Astrocyte of the hippocampus (primary cell): Measurements from ENCODE around the gene SLC17A3.

ENCODE experiments used
- DNase-seq: peaks from one replicate; pipeline ENCODE4 v3.0.0; 2011; ENCODE audit warnings: low read depth, low spot score

SLC17A3 gene

DNA sequence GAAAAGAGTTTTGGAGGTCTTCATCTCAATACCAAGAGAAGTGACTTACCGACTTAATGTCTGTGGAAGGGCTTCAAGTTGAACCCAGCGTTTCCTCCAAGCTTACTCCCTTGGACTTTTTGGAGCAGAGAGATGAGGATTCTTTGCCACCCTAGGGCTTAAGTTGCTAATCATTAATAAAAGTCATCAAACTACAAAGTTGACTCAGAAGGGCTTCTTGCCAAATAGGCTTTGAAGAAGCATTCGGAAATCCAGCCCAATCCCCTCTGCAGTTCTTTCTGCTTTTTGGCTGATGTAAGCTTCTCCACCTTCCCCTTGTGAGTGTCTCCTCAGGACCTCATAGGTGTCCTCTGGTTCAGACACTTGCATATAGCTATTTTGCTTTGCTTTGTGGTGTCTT, at the start of gene SLC17A3:
TSS of gene SLC17A3 (minus strand) at position 126 of the 400 bp plus-strand sequence. CDS start 5,856 bp downstream, outside the sequence.
- no peak for DNase-seq

DNA sequence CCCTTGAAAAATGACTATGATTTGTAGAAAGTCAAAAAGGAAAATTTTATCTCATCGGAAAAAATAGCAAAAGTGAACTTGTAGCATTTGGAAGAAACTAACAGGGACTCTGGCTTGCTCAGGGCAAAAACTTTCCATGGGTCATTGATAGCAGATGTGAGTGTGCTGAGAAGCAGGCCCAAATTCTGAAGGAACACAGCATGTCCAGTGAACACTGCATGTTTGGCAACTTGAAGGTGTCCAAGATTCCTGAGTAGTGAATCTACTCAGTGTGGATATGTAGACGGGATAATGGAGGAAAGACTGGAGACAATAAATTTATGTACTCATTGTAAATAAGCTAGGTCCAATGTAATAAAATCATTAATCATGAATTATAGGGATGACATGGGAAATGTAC, 48.3 kb upstream of the SLC17A3 start:
- no peak for DNase-seq

DNA sequence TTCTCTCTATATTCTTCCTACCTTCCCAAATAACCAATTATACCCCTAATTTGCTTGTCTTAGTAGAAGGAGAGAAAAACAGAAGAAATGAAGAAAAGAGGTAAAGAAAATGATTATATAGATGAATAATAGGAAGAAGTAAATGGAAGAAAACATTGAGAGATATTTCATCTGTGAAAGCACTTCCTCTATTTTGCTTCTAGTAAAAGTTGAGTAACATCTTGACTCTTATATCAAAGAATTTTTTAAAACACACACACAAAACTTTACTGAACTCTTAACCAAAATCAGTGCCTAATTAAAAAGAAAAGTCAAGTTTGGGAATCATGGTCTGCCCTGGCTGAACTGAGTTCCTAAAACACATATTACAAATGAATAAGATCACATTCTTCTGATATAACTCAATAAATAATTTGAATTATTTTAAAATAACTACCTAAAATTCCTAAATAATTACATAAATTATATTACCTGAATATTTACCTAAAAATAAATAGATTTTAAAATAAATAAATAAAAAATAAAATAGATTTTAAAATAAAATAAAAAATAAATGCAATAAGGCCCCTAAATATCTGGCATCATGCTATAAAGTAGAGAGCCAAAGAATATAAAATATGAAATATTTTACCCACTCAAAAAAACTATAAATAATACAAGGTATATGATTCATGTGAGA, 47.6 kb upstream of the SLC17A3 start:
- DNase-seq = no peak

GRCh38 chr6:25919657-25920056, 45.6 kb upstream of the SLC17A3 start:
- DNase-seq = no peak

DNA sequence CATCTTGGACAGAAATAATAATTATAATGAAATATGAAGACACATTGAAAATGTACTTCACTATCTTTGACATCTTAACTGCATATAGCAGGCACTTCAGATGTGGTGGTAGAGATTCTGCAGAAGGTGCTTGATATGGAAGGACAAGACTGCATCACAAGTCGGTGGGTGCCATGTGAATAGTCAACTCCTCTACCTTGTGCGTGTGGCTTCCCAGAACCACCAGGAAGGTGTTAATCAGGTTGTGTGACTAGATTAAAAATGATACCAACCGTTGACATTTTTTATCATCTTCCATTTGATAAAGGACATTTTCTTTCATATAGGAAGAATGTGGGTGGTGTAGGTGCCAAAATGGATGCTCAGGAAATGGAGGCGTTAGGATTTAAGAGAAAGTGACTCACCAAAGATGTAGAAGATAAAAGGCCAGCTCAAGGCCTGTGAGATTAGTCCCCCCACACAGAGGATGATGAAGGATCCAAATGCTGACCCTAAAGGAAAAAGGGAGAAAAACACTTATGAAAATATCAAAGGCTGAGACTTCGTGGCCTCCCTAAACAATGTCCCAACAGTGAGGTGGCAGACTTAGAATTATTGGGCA, 44.1 kb upstream of the SLC17A3 start:
- no peak for DNase-seq

GRCh38 chr6:25916789-25917490, 42.9 kb upstream of the SLC17A3 start:
- no peak for DNase-seq

DNA sequence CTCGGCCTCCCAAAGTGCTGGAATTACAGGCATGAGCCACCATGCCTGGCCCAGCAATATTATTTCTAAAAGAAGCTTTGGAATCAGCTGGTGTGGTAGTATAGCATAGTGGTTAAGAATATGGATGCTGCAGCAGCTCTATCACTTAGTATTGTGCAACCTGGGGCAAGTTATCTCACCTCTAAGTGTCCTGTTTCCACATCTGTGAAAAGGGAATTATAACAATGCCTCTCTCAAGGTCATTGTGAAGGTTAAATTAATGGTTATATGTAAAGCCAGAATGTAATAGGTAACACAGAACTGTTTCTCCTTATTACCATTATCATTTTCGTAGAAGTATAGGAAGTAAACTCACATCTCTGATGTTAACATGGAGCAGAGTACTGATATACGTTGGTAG, 42.3 kb upstream of the SLC17A3 start:
- DNase-seq = no peak

- no peak for DNase-seq
These were observed 39.7 kb upstream of the SLC17A3 start for GRCh38 chr6:25913741-25914140.

DNA sequence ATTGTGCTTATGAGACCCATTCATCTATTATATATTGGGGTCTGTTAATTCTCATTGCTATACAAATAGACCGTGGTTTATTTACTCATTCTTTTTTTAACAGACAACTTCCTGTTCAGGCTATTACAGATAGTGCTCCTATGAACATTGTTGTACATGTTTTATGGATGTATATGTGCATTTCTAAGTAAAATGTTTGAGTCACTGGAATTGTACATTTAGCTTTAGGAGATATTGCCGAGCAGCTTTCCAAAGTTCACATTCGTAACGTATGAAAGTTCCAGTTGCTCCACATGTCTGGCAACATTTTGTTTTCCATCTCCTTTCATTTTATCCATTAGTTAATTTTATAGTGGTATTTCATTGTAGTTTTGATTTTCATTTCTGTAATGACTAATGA, 37.3 kb upstream of the SLC17A3 start:
- no peak for DNase-seq

DNA sequence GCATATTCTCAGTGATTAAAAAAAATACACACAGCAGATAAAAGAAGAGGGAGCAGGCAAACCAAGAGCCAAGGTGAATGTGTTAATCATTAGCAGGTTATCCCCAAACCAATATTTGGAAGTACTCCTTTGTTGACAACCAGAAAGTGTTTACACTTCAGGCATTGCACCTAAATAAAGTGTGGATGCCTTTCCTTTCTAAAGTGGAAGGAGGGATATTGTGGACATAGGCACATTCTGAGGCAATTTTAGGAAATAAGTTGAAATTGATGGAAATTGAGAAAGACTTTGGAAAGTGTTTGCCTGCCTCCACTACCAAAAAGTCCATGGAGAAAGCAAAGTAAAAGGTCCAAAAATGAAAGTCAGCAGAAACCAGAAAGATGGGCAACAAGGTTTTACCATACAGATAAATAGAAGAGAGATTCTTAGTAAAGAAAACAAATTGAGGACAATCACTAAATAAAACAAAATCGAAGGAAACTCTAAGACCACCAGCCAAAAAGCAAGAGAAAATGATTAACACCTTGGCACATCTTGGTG, 33.5 kb upstream of the SLC17A3 start:
- no peak for DNase-seq

GRCh38 chr6:25903467-25904099, 29.5 kb upstream of the SLC17A3 start:
- no peak for DNase-seq

DNA sequence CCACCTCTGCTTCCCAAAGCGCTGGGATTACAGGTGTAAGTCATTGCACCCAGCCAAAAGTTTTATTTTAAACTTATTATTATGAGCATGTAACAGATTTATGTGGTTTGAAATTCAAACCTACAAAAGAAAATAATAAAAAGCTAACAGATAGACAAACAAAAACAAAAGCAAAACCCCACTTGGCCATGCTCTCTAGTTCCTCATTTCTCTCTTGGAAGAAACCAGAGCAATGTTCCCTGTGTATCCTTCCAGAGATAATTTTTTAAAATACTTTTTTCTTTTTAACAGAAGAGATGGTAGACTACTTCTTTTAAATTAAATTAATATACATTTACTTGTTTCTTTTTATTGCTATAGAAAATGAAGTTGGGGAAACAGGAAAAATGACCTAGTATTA, 28.0 kb upstream of the SLC17A3 start:
- no peak for DNase-seq

- no peak for DNase-seq
These were observed 26.8 kb upstream of the SLC17A3 start for GRCh38 chr6:25900843-25901242.

GRCh38 chr6:25899580-25900408, 25.8 kb upstream of the SLC17A3 start:
- DNase-seq = no peak

- DNase-seq = no peak
These were observed 25.1 kb upstream of the SLC17A3 start for GRCh38 chr6:25899123-25899522.

DNA sequence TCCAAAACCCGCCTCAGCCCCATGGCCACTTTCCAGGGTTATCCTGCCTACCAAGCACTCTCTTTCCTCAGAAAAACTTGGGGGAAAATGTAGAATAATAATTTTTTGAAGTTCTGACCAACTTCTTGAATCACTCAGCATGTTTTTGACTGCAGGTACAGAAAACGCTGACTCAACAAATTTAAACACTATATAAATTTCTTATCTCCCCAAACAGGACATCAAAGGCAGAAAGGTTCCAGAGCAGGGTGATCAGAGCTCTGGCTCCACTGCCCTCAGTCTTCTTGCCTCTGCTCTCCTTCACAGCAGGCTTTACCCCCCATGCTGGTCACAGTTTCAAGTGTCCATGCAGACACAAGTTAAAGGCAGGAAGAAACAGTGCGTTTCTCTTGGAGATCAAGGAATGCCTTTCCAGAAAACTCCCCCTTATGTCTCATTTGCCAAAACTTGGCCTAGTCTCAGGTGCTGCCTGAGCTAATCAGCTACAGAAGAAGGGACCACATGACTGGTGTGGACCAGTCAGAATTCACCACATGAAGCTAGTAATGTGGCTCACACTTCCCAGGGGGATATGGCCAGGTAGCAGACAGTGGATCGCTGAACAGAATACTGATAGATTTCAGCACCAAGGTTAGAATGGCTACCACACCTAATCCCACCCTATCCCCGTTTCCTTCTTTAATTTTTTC, 24.4 kb upstream of the SLC17A3 start:
- DNase-seq = no peak

DNA sequence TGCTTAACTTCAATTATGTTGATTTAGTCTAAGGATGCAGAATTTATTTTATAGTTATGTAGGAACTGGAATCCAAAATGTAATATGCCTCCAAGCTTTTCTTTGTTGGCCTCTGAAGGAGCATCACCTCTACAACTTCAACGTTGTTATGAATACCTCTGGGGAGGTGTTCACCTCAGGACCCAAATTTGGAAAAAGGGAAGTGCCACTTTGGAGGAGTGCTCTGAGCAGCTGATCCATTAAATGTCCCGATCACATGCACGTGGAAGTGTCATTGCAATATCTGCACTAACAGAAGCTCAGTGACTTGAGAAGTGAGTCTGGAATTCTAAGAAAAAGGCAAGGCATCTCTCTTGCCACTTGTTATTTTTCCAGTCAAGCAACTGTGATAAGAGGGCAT, 22.2 kb upstream of the SLC17A3 start:
- no peak for DNase-seq

DNA sequence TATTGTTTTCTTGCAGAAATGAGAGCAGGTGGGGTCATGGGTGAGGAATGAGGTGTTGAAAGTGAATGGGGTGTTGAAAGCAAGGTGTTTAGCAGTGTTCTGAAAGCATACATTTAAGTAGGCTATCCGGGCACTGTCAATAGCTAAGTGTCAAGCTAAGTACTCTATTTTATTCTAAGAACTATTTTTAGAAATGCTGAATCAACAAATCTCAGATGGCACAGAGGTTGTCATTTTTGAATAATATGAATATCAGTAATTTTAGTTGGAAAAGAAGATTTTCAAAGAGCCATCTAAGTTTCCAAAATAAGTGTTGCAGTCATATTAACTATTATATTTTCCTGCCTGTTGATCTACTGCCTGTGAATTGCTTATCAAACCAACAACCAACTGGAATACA, 21.7 kb upstream of the SLC17A3 start:
- DNase-seq = no peak

- DNase-seq = no peak
These were observed 19.7 kb upstream of the SLC17A3 start for GRCh38 chr6:25893778-25894177.

DNA sequence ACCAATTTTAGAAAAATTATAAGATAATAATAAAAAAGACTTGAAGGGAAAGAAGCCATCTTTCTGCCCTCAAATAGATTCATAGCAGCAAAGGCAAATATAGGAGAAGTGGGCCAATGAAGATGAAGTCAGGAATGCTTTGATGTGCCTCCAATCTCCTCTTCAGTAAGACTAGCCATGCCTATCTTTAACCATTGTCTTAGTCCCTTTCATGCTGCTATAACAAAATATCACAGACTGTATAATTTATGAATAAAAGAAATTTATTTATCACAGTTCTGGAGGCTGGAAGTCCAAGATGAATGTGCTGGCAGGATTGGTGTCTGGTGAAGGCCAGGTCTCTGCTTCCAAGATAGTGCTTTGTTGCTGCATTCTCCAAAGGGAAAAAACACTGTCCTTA, 18.8 kb upstream of the SLC17A3 start:
- no peak for DNase-seq
